ACC112 (cell line): ENCODE measurements around the gene ATP13A5.

Experiments
- H2AFZ ChIP-seq: fragments of 200-600 bp; sonication (generic); one replicate; pipeline ENCODE4 v1.6.0; 2017; ENCODE audit warnings: antibody characterized with exemption, low read length; ENCODE audit not compliant: unreplicated experiment
- H3K27ac ChIP-seq: fragments of 200-600 bp; sonication (generic); 2 replicates; pipeline ENCODE4 v1.5.1; 2014; ENCODE audit warnings: low read depth, mild to moderate bottlenecking, antibody characterized with exemption, low read length, moderate library complexity
- H3K27me3 ChIP-seq: fragments of 200-600 bp; sonication (generic); 2 replicates; pipeline ENCODE4 v1.6.1; 2014; ENCODE audit warnings: mild to moderate bottlenecking, antibody characterized with exemption, low read length, moderate library complexity, mixed read lengths; ENCODE audit not compliant: insufficient read depth
- H3K36me3 ChIP-seq: fragments of 200-600 bp; sonication (generic); 2 replicates; pipeline ENCODE4 v1.6.1; 2016; ENCODE audit warnings: mild to moderate bottlenecking, antibody characterized with exemption, low read length, moderate library complexity, mixed read lengths; ENCODE audit not compliant: insufficient read depth
- H3K4me1 ChIP-seq: fragments of 200-600 bp; sonication (generic); one replicate; pipeline ENCODE4 v1.6.1; 2016; ENCODE audit warnings: low read length, mixed read lengths; ENCODE audit not compliant: insufficient read depth, unreplicated experiment, control insufficient read depth
- H3K4me3 ChIP-seq: fragments of 200-600 bp; sonication (generic); 2 replicates; pipeline ENCODE4 v1.5.1; 2014; ENCODE audit warnings: mild to moderate bottlenecking, low read depth, low read length
- H3K79me2 ChIP-seq: fragments of 200-600 bp; sonication (generic); one replicate; pipeline ENCODE4 v1.6.0; 2016; ENCODE audit warnings: low read length; ENCODE audit not compliant: control insufficient read depth, unreplicated experiment, insufficient read depth

The ATP13A5 gene

GRCh38 chr3:193310914-193311723 lies 67.4 kb downstream of the ATP13A5 start:
- no peak overlapping the region for H3K27ac ChIP-seq
- H3K4me1 ChIP-seq, result no peaks in the 10 kb centered on the region
- no peaks in the 10 kb centered on the region for H3K79me2 ChIP-seq
- H2AFZ ChIP-seq, result no peak overlapping the region
- no peak overlapping the region for H3K4me3 ChIP-seq
- H3K36me3 ChIP-seq, result no peaks in the 10 kb centered on the region
- no peaks in the 10 kb centered on the region for H3K27me3 ChIP-seq

- Histone ChIP-seq H3K4me1 (no peaks in the 10 kb centered on the region), H3K27ac (no peak overlapping the region), H3K4me3 (no peak overlapping the region), H3K27me3 (no peaks in the 10 kb centered on the region), H3K36me3 (no peaks in the 10 kb centered on the region), H2AFZ (no peak overlapping the region), H3K79me2 (no peaks in the 10 kb centered on the region)
These were observed 73.2 kb downstream of the ATP13A5 start for GRCh38 chr3:193305356-193305755.

GRCh38 chr3:193301433-193301832 lies 77.1 kb downstream of the ATP13A5 start:
- Histone ChIP-seq H3K27ac (no peak overlapping the region), H3K4me3 (no peak overlapping the region), H3K79me2 (no peaks in the 10 kb centered on the region), H3K36me3 (no peaks in the 10 kb centered on the region), H3K4me1 (no peaks in the 10 kb centered on the region), H2AFZ (no peak overlapping the region), H3K27me3 (no peaks in the 10 kb centered on the region)

GRCh38 chr3:193297421-193297820 lies 81.1 kb downstream of the ATP13A5 start:
- no peak overlapping the region for H2AFZ ChIP-seq
- H3K4me3 ChIP-seq, result no peak overlapping the region
- no peaks in the 10 kb centered on the region for H3K4me1 ChIP-seq
- H3K27ac ChIP-seq, result no peak overlapping the region
- H3K36me3 ChIP-seq, result no peaks in the 10 kb centered on the region
- H3K27me3 ChIP-seq, result no peaks in the 10 kb centered on the region
- no peaks in the 10 kb centered on the region for H3K79me2 ChIP-seq

DNA sequence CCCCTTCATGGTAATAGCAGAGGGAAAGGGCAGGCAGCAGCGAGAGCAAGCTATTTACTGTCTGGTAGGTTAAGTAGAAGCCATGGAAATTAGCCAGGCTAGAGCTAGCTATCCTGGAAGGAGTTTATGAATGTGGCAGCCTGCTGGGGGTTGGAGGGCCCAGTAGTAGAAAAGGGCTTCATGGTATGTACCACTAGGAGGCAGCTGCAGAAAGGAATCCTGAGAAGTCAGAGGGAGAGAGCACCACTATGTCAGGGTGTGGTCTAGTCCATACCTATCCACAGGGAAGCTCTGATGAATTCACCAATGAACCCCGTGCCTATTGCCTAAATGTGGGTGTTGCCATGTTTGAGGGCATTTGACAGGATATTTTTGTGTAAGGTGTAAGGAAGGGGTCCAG lies 82.6 kb downstream of the ATP13A5 start:
- Histone ChIP-seq H3K79me2 (no peaks in the 10 kb centered on the region), H3K4me1 (no peaks in the 10 kb centered on the region), H3K27me3 (no peaks in the 10 kb centered on the region), H3K4me3 (no peak overlapping the region), H3K27ac (no peak overlapping the region), H2AFZ (no peak overlapping the region), H3K36me3 (no peaks in the 10 kb centered on the region)

GRCh38 chr3:193292386-193292785 lies 86.2 kb downstream of the ATP13A5 start:
- no peak overlapping the region for H3K4me3 ChIP-seq
- no peak overlapping the region for H2AFZ ChIP-seq
- H3K4me1 ChIP-seq, result no peaks in the 10 kb centered on the region
- no peaks in the 10 kb centered on the region for H3K36me3 ChIP-seq
- no peaks in the 10 kb centered on the region for H3K27me3 ChIP-seq
- H3K27ac ChIP-seq, result no peak overlapping the region
- H3K79me2 ChIP-seq, result no peaks in the 10 kb centered on the region

DNA sequence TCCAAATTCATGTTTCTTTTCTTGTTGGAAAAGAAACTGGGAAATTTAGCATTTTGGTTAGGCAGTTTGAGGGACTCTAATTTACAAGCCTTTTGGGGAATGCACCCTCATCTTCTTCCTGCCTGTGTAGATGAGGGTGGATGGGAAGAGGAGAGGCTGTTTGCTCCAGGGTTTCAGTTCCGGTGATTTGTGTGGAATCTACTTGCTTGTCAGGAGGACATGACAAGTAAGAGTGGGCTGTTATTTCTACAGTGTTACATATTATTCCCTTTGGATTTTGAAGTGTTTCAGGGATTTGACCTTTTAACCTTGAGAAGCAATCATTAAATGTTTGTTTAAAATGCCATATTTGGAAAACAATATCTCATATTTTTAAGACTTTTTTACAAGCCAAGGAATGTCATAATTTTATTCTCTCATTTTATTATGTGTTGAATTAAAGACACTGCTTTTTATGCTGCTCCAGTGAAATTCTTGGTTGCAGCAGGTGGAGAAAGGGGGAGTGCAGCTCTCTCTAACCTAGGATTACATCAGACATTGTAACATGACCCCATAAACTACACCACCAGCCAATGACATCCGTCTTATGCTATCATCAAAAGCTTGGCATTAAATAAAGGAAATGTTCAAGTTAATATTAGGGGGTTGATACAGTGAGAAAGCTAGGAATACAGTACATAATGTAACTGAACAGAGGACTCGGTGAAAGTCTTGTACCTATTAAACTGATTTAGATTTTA lies 107.3 kb downstream of the ATP13A5 start:
- Histone ChIP-seq H3K79me2 (no peaks in the 10 kb centered on the region), H3K27me3 (no peaks in the 10 kb centered on the region), H3K27ac (no peak overlapping the region), H2AFZ (no peak overlapping the region), H3K4me1 (no peaks in the 10 kb centered on the region), H3K4me3 (no peak overlapping the region), H3K36me3 (no peaks in the 10 kb centered on the region)

GRCh38 chr3:193270451-193270850 lies 108.1 kb downstream of the ATP13A5 start:
- Histone ChIP-seq H3K4me3 (no peak overlapping the region), H3K27me3 (no peaks in the 10 kb centered on the region), H3K4me1 (no peaks in the 10 kb centered on the region), H2AFZ (no peak overlapping the region), H3K79me2 (no peaks in the 10 kb centered on the region), H3K27ac (no peak overlapping the region), H3K36me3 (no peaks in the 10 kb centered on the region)

DNA sequence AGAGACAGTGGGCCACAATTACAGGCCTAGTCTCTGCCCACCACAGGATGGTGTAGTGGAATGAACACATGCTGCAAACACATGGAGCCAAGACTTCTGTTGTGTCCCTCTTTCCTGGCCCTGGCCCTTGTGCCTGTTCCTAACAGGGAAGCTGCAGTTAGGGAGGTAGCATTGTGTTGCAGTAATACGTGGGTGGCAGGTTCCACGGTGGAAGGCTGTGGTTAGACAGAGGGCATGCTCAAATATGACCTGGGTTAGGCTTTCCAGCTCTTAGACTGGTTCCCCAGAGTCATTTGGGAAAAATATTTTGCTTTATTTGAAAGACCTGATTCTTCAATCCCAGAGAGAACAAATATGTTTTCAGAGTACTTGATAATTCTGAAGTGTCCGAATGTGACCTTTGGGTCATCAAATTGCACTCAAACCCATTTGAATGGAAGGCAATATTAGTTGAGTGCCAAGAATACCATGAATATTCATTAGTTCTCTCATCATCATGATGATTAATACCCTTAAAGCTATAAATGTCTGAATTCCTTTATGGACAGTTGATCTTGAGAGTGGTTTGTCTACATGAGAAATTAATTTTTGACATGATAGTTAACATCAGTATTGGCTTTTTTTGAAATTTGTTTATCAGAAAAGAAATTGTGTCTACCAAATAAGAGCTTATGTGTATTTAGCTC lies 109.1 kb downstream of the ATP13A5 start:
- no peak overlapping the region for H2AFZ ChIP-seq
- H3K27me3 ChIP-seq, result no peaks in the 10 kb centered on the region
- no peaks in the 10 kb centered on the region for H3K79me2 ChIP-seq
- H3K4me3 ChIP-seq, result no peak overlapping the region
- no peaks in the 10 kb centered on the region for H3K4me1 ChIP-seq
- no peak overlapping the region for H3K27ac ChIP-seq
- no peaks in the 10 kb centered on the region for H3K36me3 ChIP-seq

DNA sequence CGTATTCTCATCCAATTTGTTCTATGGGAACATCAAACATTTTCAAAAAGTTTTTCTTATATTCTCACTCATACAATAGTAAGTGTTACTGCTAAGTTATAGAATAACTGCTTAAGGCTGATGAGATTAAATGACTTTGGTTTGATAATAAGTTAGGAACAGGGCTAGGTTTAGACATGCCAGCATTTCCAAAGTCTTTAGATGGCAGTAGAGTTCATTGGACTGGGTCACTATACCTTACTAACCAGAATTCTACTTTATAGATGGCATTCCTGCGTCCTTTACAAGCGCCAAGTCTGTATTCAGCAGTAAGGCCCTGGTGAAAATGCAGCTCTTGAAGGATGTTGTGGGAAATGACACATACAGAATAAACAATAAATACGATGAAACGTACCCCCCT lies 115.8 kb downstream of the ATP13A5 start:
- Histone ChIP-seq H3K79me2 (no peaks in the 10 kb centered on the region), H3K36me3 (no peaks in the 10 kb centered on the region)

More for the DNA sequence above, 115.8 kb downstream of the ATP13A5 start:
- Histone ChIP-seq H3K4me1 (no peaks in the 10 kb centered on the region), H3K27me3 (no peaks in the 10 kb centered on the region), H2AFZ (no peak overlapping the region), H3K4me3 (no peak overlapping the region), H3K27ac (no peak overlapping the region)
